HG03565 (cell line): Measurements from ENCODE around the gene PLXNB1.

Experiments used
- ATAC-seq: cut with Tn5 transposase; IDR thresholded peaks from one replicate; pipeline ENCODE4 v1.9.1; 2021; ENCODE audit warnings: mild to moderate bottlenecking, moderate library complexity; ENCODE audit not compliant: unreplicated experiment

Gene PLXNB1

DNA sequence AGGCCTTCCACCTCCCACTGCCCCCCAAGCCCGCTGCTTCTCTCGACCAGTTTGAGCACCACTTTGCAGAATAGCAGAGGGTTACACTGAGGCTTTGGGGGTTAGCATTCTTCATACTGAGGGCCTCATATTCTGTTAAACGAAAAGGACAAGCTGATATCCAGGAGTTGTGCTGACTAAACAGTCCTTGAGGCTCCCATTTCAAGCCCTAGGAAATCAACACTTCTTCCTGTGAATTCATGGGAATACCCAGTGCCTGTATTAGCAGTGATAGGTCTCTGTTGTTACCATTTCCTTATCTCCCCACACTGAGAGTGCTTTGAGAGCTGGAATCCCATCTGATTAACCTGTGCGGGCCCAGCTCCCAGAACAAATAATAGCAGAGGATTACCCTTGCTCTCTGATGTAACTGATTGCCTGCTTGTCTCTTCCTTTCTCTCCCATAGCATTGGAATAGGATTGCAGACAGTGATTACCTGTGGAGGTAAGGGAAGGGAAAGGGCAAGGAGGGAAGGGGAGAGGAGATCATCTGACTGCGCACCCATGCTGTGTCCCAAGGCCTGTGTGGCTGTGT lies 56.9 kb downstream of the PLXNB1 start:
- ATAC-seq, result no peak

- no peak for ATAC-seq
These were observed 57.5 kb downstream of the PLXNB1 start for GRCh38 chr3:48372377-48372770.

DNA sequence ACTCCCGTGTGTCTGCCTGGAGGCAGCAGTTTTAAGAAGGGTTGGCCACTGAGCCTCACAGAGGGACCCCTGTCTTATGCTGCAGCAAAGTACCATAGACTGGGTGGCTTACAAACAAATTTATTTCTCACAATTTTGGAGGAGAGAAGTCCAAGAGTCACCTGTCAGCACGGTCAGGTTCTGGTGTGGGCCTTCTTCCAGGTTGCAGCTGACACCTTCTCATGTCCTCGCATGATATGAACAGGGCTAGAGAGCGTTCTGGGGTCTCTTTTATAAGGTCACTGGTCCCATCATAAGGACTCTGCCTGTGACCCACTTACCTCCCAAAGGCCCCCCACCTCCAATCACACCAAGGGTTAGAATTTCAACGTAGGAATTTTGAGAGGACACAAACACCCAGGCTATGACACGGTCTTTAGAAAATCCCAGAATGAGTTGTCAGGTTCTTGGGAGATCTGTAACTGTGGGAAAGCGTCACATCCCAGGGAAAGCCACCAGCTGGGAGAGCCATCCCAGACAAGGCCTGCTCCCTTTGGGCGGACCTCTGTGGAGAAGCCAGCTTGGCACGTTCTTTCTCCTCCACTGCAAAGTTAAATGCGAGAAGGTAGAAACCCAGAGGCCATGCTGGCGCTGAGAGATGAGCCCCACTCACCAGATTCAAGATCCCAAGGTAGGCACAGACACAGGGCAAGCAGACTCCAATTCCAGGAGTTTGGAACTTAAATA lies 58.1 kb downstream of the PLXNB1 start, which contains the start of gene FBXW12:
Gene FBXW12, plus strand, starts transcription at position 569 of the 726 bp plus-strand sequence. CDS start 549 bp downstream, outside the sequence.
- ATAC-seq, result no peak

DNA sequence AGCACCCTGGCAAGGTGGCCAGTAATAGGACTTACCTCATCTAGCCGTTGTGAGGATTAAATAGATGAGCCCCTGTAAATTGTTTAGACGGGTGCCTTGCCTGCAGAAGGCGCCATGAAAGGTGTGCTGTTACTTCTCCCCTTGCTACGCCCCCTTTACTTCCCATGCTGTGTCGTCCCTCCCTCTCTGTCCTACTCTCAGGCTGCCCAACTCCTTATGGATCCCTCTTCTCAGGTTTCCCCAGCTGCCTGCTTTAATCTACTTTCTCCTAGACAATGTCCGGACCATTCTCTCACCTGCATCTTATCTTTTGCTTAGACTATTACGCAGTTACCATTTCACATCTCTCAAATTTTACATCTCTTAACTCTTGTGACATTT lies 59.6 kb downstream of the PLXNB1 start:
- ATAC-seq, result no peak

DNA sequence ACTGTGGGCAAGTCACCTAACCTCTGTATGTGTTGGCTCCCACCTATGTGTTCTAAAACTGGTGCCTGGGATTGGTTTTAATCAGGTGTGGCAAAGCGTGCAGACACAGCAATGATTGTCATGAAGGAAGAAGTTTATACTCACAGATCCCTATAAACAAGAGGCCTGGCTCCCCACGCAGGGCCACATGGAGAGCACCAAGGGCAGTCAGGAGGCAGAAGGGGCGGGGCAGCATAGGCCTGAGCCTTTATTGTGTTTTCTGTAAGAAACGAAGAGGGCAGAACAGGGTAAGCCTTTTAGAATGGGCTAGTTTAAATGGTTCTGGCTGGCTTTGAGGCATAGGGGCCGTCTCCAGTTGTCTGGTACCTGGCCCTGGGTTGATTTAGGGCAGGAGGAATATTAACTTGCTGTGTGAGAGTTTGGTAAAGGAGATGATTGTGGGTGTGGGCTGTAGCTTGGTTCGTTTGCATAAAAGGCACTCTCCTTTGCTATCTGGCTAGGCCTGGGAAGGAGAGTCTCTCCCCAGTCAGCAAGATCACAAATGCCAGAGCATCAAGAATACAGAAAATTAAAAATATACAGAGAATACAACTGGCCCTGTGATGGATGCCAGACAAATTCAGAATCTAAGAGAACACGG lies 60.1 kb downstream of the PLXNB1 start:
- no peak for ATAC-seq

DNA sequence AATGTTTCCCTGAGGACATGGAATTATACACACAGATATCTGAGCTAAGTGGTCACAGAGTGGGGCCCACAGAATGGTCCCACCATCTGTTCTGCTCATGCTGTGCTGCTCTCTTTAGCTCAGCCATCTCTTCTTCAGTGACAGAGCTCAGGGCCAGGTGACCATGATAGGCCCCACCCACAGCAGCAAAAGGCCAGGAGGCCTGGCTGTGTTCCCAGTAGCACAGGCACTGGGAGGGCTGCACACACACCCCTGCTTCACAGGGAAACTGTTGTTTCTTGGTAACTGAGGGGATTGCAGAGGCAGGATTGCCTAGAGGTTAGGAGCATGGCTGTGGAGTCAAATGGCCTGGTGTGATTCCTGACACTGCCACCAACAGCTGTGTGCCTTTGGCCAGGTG lies 62.7 kb downstream of the PLXNB1 start:
- ATAC-seq, result no peak

DNA sequence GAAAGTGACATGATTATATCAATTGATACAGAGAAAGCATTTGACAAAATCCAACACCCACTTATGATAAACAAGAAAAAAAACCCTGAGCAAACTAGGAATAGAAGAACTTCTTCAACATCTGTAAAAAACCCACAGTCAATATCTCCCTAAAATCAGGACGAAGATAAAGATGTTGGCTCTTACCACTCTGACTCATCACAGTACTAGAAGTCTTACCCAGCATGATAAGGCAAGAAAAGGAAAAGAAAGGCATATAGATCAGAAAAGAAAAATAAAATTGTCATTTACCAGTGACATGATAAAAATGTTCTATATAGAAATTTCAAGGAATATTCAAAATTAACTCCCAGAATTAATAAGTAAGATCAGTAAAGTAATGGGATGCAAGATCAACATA lies 65.0 kb downstream of the PLXNB1 start:
- ATAC-seq, result no peak

DNA sequence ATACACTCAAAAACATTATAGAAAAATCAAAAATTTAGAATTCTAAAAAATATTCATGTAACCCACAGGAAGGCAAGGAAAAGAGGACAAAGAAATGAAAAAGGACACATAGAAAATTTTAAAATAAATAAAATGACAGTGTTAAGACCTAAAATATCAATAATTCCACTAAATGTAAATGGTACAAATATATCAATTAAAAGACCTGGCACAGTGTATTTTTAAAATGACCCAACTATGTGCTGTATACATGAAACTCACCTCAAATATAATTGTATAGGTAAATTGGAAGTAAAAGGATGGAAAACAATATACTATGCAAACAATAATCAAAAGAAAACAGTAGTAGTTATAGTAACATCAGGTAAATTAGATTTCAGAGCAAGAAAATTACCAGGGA lies 68.0 kb downstream of the PLXNB1 start:
- no peak for ATAC-seq

- no peak for ATAC-seq
These were observed 73.5 kb downstream of the PLXNB1 start for GRCh38 chr3:48356419-48356818.

DNA sequence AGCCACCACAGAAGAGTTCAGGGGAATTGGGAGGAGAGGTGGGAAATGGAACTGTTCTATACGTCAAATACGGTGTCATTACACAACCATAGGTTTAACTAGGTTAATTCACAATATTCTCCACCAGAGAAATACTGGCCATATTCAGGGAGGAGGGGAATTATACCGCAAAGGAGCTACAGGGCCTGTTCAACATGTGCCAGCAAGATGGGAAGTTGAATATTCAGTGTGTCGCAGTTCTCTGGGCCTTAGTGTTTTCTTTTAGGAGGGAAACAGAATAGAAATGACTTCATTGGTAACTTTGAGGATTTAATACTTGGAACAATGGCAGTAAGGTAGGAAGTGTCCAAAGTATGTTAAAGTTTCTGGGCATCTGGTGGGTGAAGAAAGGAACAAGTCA lies 75.9 kb downstream of the PLXNB1 start:
- no peak for ATAC-seq
